Activated CD4-positive, alpha-beta T cell treated with anti-CD3 and anti-CD28 coated beads for 36 hours (primary cell): ENCODE data around the gene PEX1. TPM values are rescaled to one million over a fixed set of nuclear protein-coding genes. Genes with fewer than 3 reads are reported as not detected.
"Not testable (repeated sequence)": the region's sequence is repeated elsewhere in the genome, so short reads cannot be mapped to it uniquely, and the experiment has no call there.

Experiments
- ATAC-seq: fragments of 200-7000 bp; cut with Tn5 transposase; one replicate; pipeline ENCODE4 v1.10.0; 2021; ENCODE audit warnings: mild to moderate bottlenecking, moderate library complexity
- CTCF ChIA-PET: fragments of 350-600 bp; sonication (Branson Sonifier 250); formaldehyde crosslinking; loops from one replicate; lab custom pipeline; 2021; ENCODE audit warnings: antibody characterized with exemption; lab: Charles Lee
- POLR2A ChIA-PET: fragments of 350-600 bp; sonication (Branson Sonifier 250); formaldehyde crosslinking; loops from one replicate; lab custom pipeline; 2021; ENCODE audit warnings: antibody characterized with exemption, inconsistent platforms; lab: Charles Lee
- DNase-seq: peaks from one replicate; pipeline ENCODE4 v3.0.0-alpha.2; 2020
- H3K27ac Mint-ChIP-seq: one replicate; pipeline ENCODE4 v1.8.0; 2021; ENCODE audit warnings: mixed read lengths
- H3K27me3 Mint-ChIP-seq: one replicate; pipeline ENCODE4 v1.8.0; 2021; ENCODE audit warnings: mixed read lengths
- H3K36me3 Mint-ChIP-seq: one replicate; pipeline ENCODE4 v1.8.0; 2021; ENCODE audit warnings: low read depth, mixed read lengths
- H3K4me1 Mint-ChIP-seq: one replicate; pipeline ENCODE4 v1.8.0; 2021; ENCODE audit warnings: mixed read lengths
- H3K4me3 Mint-ChIP-seq: one replicate; pipeline ENCODE4 v1.8.0; 2021; ENCODE audit warnings: mild to moderate bottlenecking, moderate library complexity, mixed read lengths
- H3K9me3 Mint-ChIP-seq: one replicate; pipeline ENCODE4 v1.8.0; 2021; ENCODE audit warnings: low read depth, mixed read lengths
- intact Hi-C, 2 experiments: fragments of 100-400 bp; cut with DNase I in 1 of 2; cut with micrococcal nuclease in 1 of 2; formaldehyde crosslinking; loops; one replicate each; pipeline versions ENCODE4 v1.14.2 to v1.15.1; 2022 to 2024; cut with DNase I, micrococcal nuclease
- total RNA-seq, 2 experiments: library from RNA; stranded (reverse); gene quantifications; one replicate each; pipeline ENCODE4 v1.2.3, GENCODE V29; 2021

PEX1 gene
- total RNA-seq, 2 experiments from 2014 or later: 14.7 to 16.0 TPM

DNA sequence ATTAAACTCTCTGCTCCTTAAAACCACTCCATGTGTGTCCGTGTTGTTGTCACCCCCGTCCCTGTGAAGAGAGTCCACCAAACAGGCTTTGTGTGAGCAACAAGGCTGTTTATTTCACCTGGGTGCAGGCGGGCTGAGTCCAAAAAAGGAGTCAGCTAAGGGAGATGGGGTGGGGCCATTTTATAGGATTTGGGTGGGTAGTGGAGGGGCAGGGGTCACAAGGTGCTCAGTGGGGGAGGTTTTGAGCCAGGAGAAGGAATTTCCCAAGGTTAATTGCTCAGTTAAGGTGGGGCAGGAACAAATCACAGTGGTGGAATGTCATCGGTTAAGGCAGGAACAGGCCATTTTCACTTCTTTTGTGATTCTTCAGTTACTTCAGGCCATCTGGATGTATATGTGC lies 49.2 kb downstream of the PEX1 start:
- DNase-seq, H3K27me3 Mint-ChIP-seq, H3K36me3 Mint-ChIP-seq, H3K9me3 Mint-ChIP-seq, CTCF ChIA-PET, H3K4me1 Mint-ChIP-seq, POLR2A ChIA-PET, ATAC-seq, H3K4me3 Mint-ChIP-seq, H3K27ac Mint-ChIP-seq, intact Hi-C loops: not testable (repeated sequence)

- Mint-ChIP-seq H3K36me3 (no peaks in the 10 kb centered on the region), H3K27me3 (no peaks in the 10 kb centered on the region), H3K27ac (no peak overlapping the region), H3K4me3 (no peak overlapping the region), H3K4me1 (no peaks in the 10 kb centered on the region), H3K9me3 (no peaks in the 10 kb centered on the region)
- intact Hi-C loops: no loop called here
- CTCF ChIA-PET: no interaction called here
- ATAC-seq (no peak), DNase-seq (no peak)
- POLR2A ChIA-PET: no interaction called here
Observed at GRCh38 chr7:92478711-92479110, 49.6 kb downstream of the PEX1 start.

- ChIA-PET CTCF (no interaction called here), POLR2A (no interaction called here)
- Mint-ChIP-seq H3K27ac (no peak overlapping the region), H3K4me3 (no peak overlapping the region), H3K9me3 (no peaks in the 10 kb centered on the region), H3K4me1 (no peaks in the 10 kb centered on the region), H3K27me3 (no peaks in the 10 kb centered on the region), H3K36me3 (no peaks in the 10 kb centered on the region)
- ATAC-seq (no peak), DNase-seq (no peak)
- intact Hi-C loops: no loop called here
Observed at GRCh38 chr7:92478095-92478494, 50.2 kb downstream of the PEX1 start.

GRCh38 chr7:92477681-92478080 lies 50.6 kb downstream of the PEX1 start, which contains the start of gene ERVW-1:
ERVW-1 (minus strand) TSS chr7:92477946; CDS start chr7:92470381, 7,565 bp downstream.
- H3K9me3 Mint-ChIP-seq, H3K36me3 Mint-ChIP-seq, DNase-seq, ATAC-seq, H3K4me1 Mint-ChIP-seq, POLR2A ChIA-PET, intact Hi-C loops, H3K4me3 Mint-ChIP-seq, H3K27ac Mint-ChIP-seq, H3K27me3 Mint-ChIP-seq: not testable (repeated sequence)
- CTCF ChIA-PET: interaction anchor here (0.6 kb wide), 1 partner anchor 164 kb away, joined by 3 read pairs; no protein-coding TSS in a partner anchor

- H3K36me3 Mint-ChIP-seq, ATAC-seq, DNase-seq, H3K27me3 Mint-ChIP-seq, H3K4me3 Mint-ChIP-seq, H3K9me3 Mint-ChIP-seq, CTCF ChIA-PET, POLR2A ChIA-PET, H3K4me1 Mint-ChIP-seq, H3K27ac Mint-ChIP-seq, intact Hi-C loops: not testable (repeated sequence)
Observed at GRCh38 chr7:92475851-92476590, 52.3 kb downstream of the PEX1 start.

DNA sequence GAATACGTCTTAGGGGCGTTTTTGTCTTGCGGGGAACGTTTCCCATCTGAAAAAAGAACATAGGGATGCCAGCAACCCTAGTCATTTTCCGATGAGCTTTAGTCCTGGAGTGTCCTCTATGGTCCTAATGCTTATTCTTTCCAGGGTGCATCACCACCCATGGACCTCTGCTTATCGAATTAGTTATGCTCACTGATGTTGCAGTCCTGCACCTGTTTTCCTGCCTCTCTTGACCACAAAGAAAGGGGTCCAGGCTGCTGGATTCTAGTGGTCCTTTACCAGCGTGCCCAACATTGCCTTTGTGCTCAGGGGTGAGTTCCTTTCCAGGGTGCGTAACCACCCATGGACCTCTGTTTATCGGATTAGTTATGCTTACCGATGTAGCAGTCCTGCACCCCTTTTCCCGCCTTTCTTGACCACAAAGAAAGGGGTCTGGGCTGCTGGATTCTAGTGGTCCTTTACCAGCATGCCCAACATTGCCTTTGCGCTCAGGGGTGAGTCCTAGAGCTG lies 53.0 kb downstream of the PEX1 start:
- POLR2A ChIA-PET, H3K27ac Mint-ChIP-seq, H3K9me3 Mint-ChIP-seq, H3K36me3 Mint-ChIP-seq, ATAC-seq, CTCF ChIA-PET, H3K27me3 Mint-ChIP-seq, intact Hi-C loops, H3K4me3 Mint-ChIP-seq, H3K4me1 Mint-ChIP-seq, DNase-seq: not testable (repeated sequence)

DNA sequence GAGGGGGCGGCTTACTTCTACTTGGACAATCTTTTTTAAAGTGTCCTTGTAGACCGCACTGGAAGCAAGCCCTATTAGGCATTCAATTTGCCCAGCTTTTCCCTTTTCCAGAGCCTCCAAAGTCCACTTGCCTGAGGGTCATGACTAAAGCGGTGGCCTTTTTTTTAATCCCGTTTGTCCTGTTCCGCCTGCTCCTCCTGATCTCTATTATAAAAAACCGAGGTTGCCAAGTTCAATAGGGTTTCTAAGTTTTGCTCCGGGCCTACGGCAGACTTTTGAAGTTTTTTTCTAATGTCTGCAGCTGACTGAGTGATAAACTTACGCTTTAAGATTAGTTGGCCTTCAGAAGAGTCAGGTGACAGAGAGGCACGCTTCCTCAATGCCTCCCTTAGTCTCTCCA lies 54.3 kb downstream of the PEX1 start:
- CTCF ChIA-PET, H3K9me3 Mint-ChIP-seq, H3K36me3 Mint-ChIP-seq, intact Hi-C loops, DNase-seq, POLR2A ChIA-PET, H3K4me3 Mint-ChIP-seq, H3K27ac Mint-ChIP-seq, ATAC-seq, H3K4me1 Mint-ChIP-seq, H3K27me3 Mint-ChIP-seq: not testable (repeated sequence)

GRCh38 chr7:92468589-92468988 lies 59.7 kb downstream of the PEX1 start:
- intact Hi-C loops, H3K27ac Mint-ChIP-seq, H3K4me3 Mint-ChIP-seq, H3K9me3 Mint-ChIP-seq, POLR2A ChIA-PET, ATAC-seq, H3K4me1 Mint-ChIP-seq, DNase-seq, H3K27me3 Mint-ChIP-seq: not testable (repeated sequence)
- CTCF ChIA-PET: interaction anchor here (1.5 kb wide), 1 partner anchor 22 kb away, joined by 3 read pairs; the partner anchor contains the start of gene GATAD1
- H3K36me3 Mint-ChIP-seq: peaks cover 10% of the 10 kb centered on the region

DNA sequence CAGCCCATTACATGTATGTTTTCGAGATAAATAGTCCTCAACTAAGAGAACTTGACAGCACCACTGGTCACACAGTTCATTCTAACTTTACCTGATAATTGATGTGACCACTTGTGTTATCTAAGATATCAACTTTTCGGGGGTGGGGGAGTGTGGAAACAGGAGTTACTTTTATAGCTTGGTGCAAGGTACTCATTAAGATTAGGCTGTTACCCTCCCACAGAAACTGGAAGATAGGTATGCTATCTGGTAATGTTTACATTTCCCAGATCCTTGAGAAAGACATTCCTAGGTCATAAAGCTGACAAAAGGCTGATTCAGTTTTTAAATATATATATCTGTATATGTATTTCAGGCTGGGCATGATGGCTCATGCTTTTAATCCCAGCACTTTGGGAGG lies 61.6 kb downstream of the PEX1 start:
- Mint-ChIP-seq H3K36me3 (peaks cover 10% of the 10 kb centered on the region), H3K27ac (no peak overlapping the region), H3K4me3 (no peak overlapping the region), H3K9me3 (peaks cover 9% of the 10 kb centered on the region), H3K4me1 (no peaks in the 10 kb centered on the region), H3K27me3 (no peaks in the 10 kb centered on the region)
- POLR2A ChIA-PET: no interaction called here
- ATAC-seq (no peak), DNase-seq (no peak)
- CTCF ChIA-PET: no interaction called here
- intact Hi-C loops: no loop called here

DNA sequence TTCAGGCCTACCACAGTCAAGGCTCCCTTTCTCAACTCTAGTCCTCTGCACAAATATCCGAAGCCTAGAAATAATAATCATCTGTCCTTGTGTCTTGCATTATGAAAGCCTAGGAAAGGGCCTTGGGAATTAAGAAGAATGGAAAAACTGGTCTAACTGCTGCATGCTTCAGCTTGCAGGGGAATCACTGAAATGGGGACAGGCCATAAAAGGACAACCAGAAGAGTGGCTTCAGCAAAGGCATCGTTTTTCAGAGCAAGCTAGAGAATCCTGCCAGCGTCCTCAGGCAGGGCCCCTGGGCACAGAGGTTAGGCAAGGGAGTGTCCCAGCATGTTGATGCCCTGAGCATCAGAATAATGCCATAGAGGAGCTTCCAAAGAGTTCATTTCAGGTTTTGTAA lies 63.8 kb downstream of the PEX1 start:
- intact Hi-C loops: loop anchor here in 1 of 2 experiments (5.0 kb wide), 1 partner anchor 287 kb away; the partner anchor contains the start of gene LRRD1
- peaks cover 10% of the 10 kb centered on the region for H3K36me3 Mint-ChIP-seq
- no peaks in the 10 kb centered on the region for H3K27me3 Mint-ChIP-seq
- no peak for ATAC-seq
- ChIA-PET POLR2A (no interaction called here), CTCF (no interaction called here)
- H3K4me1 Mint-ChIP-seq: no peaks in the 10 kb centered on the region
- no peak for DNase-seq
- H3K9me3 Mint-ChIP-seq: peaks cover 9% of the 10 kb centered on the region
- no peak overlapping the region for H3K4me3 Mint-ChIP-seq
- H3K27ac Mint-ChIP-seq: no peak overlapping the region

DNA sequence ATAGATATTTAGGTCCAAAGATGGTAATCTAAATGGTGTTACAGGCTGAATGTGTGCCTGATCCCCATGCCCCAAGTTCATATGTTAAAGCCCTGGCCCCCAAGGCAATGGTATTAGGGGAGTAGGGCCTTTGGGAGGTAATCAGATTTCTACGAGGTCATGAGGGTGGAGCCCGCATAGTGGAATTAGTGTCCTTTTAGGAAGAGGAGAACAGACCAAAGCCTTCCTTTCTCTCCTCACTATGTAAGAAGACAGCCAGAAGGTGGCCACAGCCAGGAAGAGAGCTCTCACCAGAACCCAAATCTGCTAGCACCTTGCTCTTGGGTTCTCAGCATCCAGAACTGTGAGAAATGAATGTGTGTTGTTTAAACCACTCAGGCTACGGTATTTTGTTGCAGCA lies 65.8 kb downstream of the PEX1 start:
- Mint-ChIP-seq H3K27me3 (no peaks in the 10 kb centered on the region), H3K4me3 (no peak overlapping the region), H3K36me3 (peaks cover 1% of the 10 kb centered on the region), H3K27ac (no peak overlapping the region), H3K9me3 (peaks cover 2% of the 10 kb centered on the region), H3K4me1 (no peaks in the 10 kb centered on the region)
- DNase-seq (no peak), ATAC-seq (no peak)
- ChIA-PET POLR2A (no interaction called here), CTCF (interaction anchor here (2.5 kb wide), 1 partner anchor 15 kb away, joined by 24 read pairs; the partner anchor contains the start of gene GATAD1)
- intact Hi-C loops: loop anchor here in 1 of 2 experiments (5.0 kb wide), 1 partner anchor 285 kb away; the partner anchor contains the start of gene LRRD1
